HepG2 (cell line): ENCODE results near the gene PAQR7. TPM values are rescaled to one million over a fixed set of nuclear protein-coding genes. Genes with fewer than 3 reads are reported as not detected.

ENCODE experiments used
- ATF7 ChIP-seq, 2 experiments: fragments of 450-650 bp in 1 of 2; sonication (generic) in 1 of 2; formaldehyde crosslinking in 1 of 2; IDR thresholded peaks; 2 replicates each; pipeline versions ENCODE4 v1.4.0 to v1.6.1; 2016 to 2020; ENCODE audit warnings: antibody characterized with exemption in 1 of 2, mild to moderate bottlenecking in 1 of 2, missing genetic modification reagents in 1 of 2
- BRCA1 ChIP-seq: sonication (generic); formaldehyde crosslinking; IDR thresholded peaks from 2 replicates; pipeline ENCODE4 v1.4.0; 2020; ENCODE audit warnings: missing genetic modification reagents
- CCAR2 ChIP-seq: fragments of 200-400 bp; formaldehyde crosslinking; optimal IDR thresholded peaks from 2 replicates; pipeline ENCODE3; 2018; ENCODE audit warnings: low read depth, mild to moderate bottlenecking, low read length, moderate library complexity
- CENPT ChIP-seq: sonication (generic); formaldehyde crosslinking; IDR thresholded peaks from 2 replicates; pipeline ENCODE4 v1.8.0; 2022; ENCODE audit warnings: low read depth, mild to moderate bottlenecking, moderate library complexity, missing genetic modification reagents
- CHCHD3 ChIP-seq: sonication (generic); formaldehyde crosslinking; IDR thresholded peaks from 2 replicates; pipeline ENCODE4 v1.8.0; 2022; ENCODE audit warnings: mild to moderate bottlenecking, missing genetic modification reagents, moderate library complexity
- EEA1 ChIP-seq: sonication (generic); formaldehyde crosslinking; IDR thresholded peaks from 2 replicates; pipeline ENCODE4 v1.5.1; 2020; ENCODE audit warnings: mild to moderate bottlenecking, missing genetic modification reagents, borderline replicate concordance
- FOXC1 ChIP-seq: sonication (generic); formaldehyde crosslinking; IDR thresholded peaks from 2 replicates; pipeline ENCODE4 v1.8.0; 2022; ENCODE audit warnings: mild to moderate bottlenecking, missing genetic modification reagents, borderline replicate concordance
- HCFC1 ChIP-seq: fragments of 150-350 bp; IDR thresholded peaks from 2 replicates; pipeline ENCODE4 v1.6.1; 2014; ENCODE audit warnings: low read depth, low read length
- HOXA5 ChIP-seq: sonication (generic); formaldehyde crosslinking; IDR thresholded peaks from 2 replicates; pipeline ENCODE4 v1.4.0; 2020; ENCODE audit warnings: missing genetic modification reagents
- JUN ChIP-seq: sonication (generic); formaldehyde crosslinking; IDR thresholded peaks from 2 replicates; pipeline ENCODE4 v1.4.0; 2020; ENCODE audit warnings: mild to moderate bottlenecking, missing genetic modification reagents
- KDM5B ChIP-seq: sonication (generic); formaldehyde crosslinking; IDR thresholded peaks from 2 replicates; pipeline ENCODE4 v1.4.0; 2020; ENCODE audit warnings: missing genetic modification reagents, mild to moderate bottlenecking, borderline replicate concordance
- KDM6A ChIP-seq: IDR thresholded peaks from 2 replicates; pipeline ENCODE4 v1.6.1; 2016; ENCODE audit warnings: low read depth
- MEF2D ChIP-seq: sonication (generic); formaldehyde crosslinking; IDR thresholded peaks from 2 replicates; pipeline ENCODE4 v1.5.1; 2020; ENCODE audit warnings: mild to moderate bottlenecking, missing genetic modification reagents
- MXD4 ChIP-seq: IDR thresholded peaks from 2 replicates; pipeline ENCODE4 v1.6.1; 2016; ENCODE audit warnings: mild to moderate bottlenecking, missing biosample characterization, missing genetic modification reagents
- NFAT5 ChIP-seq: sonication (generic); formaldehyde crosslinking; IDR thresholded peaks from 2 replicates; pipeline ENCODE4 v1.4.0; 2020; ENCODE audit warnings: missing genetic modification reagents
- SOX6 ChIP-seq, 2 experiments: fragments of 450-650 bp in 1 of 2; sonication (generic) in 1 of 2; formaldehyde crosslinking in 1 of 2; IDR thresholded peaks; 2 replicates each; pipeline versions ENCODE4 v1.4.0 to v1.6.1; 2017 to 2020; ENCODE audit warnings: antibody characterized with exemption in 1 of 2, mild to moderate bottlenecking in 1 of 2, missing genetic modification reagents in 1 of 2
- TEAD3 ChIP-seq: optimal IDR thresholded peaks from 2 replicates; pipeline ENCODE3; 2016; ENCODE audit warnings: borderline replicate concordance
- UBTF ChIP-seq: sonication (generic); formaldehyde crosslinking; IDR thresholded peaks from 2 replicates; pipeline ENCODE4 v1.4.0; 2020; ENCODE audit warnings: mild to moderate bottlenecking, missing genetic modification reagents
- ZFP41 ChIP-seq: sonication (generic); formaldehyde crosslinking; IDR thresholded peaks from 2 replicates; pipeline ENCODE4 v1.4.0; 2020; ENCODE audit warnings: mild to moderate bottlenecking, missing genetic modification reagents, borderline replicate concordance
- ZNF331 ChIP-seq: sonication (generic); formaldehyde crosslinking; IDR thresholded peaks from 2 replicates; pipeline ENCODE4 v1.4.0; 2020; ENCODE audit warnings: missing genetic modification reagents
- ZNF580 ChIP-seq: IDR thresholded peaks from 2 replicates; pipeline ENCODE4 v1.6.1; 2016; ENCODE audit warnings: low read depth, borderline replicate concordance
- ZNF605 ChIP-seq: sonication (generic); formaldehyde crosslinking; IDR thresholded peaks from 2 replicates; pipeline ENCODE4 v1.8.0; 2022; ENCODE audit warnings: mild to moderate bottlenecking, missing genetic modification reagents
- polyA plus RNA-seq, 8 experiments: library from polyadenylated mRNA; depleted of rRNA in 3 of 8; stranded (reverse) in 7 of 8; unstranded in 1 of 8; fragments of >200 nt; fragmentation: Illumina TruSeq in 4 of 8; extraction: Trizol in 4 of 8; gene quantifications; 2 replicates each; pipeline versions ENCODE4 v1.2.1 to v1.2.3, GENCODE V29; 2011 to 2016; ENCODE audit warnings: low read depth in 4 of 8, missing spikeins in 1 of 8, mixed read lengths in 1 of 8; ENCODE audit not compliant: insufficient read depth in 1 of 8
- total RNA-seq, 5 experiments: library from RNA; depleted of rRNA; stranded (reverse); fragments of >200 nt; fragmentation: Illumina TruSeq; extraction: Trizol; gene quantifications; 2 replicates each; pipeline ENCODE4 v1.2.3, GENCODE V29; 2016; ENCODE audit warnings: low read depth in 1 of 5

Gene PAQR7
- total and polyA plus RNA-seq, 2 of the 13 experiments (the other 11 are each of a cell fraction or from before 2014, with no cell fraction given) = 13.2 to 16.6 TPM

GRCh38 chr1:25905680-25906643, 30.5 kb upstream of the PAQR7 start, which contains the start of gene STMN1 (continued):
- TF ChIP-seq ZFP41 (CRISPR knock-in tag) = no peak
- no peak for TF ChIP-seq ZNF331
- peak; percentile 60 for TF ChIP-seq HCFC1
- no peak for TF ChIP-seq TEAD3 (CRISPR knock-in tag)
- TF ChIP-seq EEA1 (CRISPR knock-in tag) = no peak
- no peak for TF ChIP-seq SOX6 (IDR thresholded peaks at IDR 0.05)
- 0 out of 2 replicates have a peak, but pooled peaks have one; percentile 40 for TF ChIP-seq SOX6 (CRISPR knock-in tag; IDR thresholded peaks at IDR 0.05)
- TF ChIP-seq JUN (CRISPR knock-in tag) = no peak
- no peak for TF ChIP-seq ZNF580 (CRISPR knock-in tag)
- no peak for TF ChIP-seq MEF2D (CRISPR knock-in tag)
- no peak; the same call in 1 of the 2 replicates for TF ChIP-seq HOXA5
- TF ChIP-seq MXD4 (CRISPR knock-in tag) = peak; percentile 73
- TF ChIP-seq KDM5B = peak; percentile 27; the same call in 1 of the 2 replicates
- no peak; the same call in 1 of the 2 replicates for TF ChIP-seq UBTF
- TF ChIP-seq NFAT5 (CRISPR knock-in tag) = no peak
- TF ChIP-seq ATF7 (IDR thresholded peaks at IDR 0.05) = no peak
- no peak for TF ChIP-seq ATF7 (CRISPR knock-in tag; IDR thresholded peaks at IDR 0.05)
- no peak for TF ChIP-seq KDM6A (CRISPR knock-in tag)
- no peak; the same call in 1 of the 2 replicates for TF ChIP-seq FOXC1
- TF ChIP-seq CCAR2 = no peak
- no peak for TF ChIP-seq BRCA1 (CRISPR knock-in tag)
- no peak for TF ChIP-seq CENPT (CRISPR knock-in tag)
- no peak for TF ChIP-seq CHCHD3 (CRISPR knock-in tag)
- TF ChIP-seq ZNF605 = no peak
